Measurements from ENCODE around the gene PTMS. TPM values are rescaled to one million over a fixed set of nuclear protein-coding genes. Genes with fewer than 3 reads are reported as not detected.
A peak's percentile ranks its signal among the peaks of the same experiment; 100 is the strongest.
"Not testable (repeated sequence)": the region's sequence is repeated elsewhere in the genome, so short reads cannot be mapped to it uniquely, and the experiment has no call there.

Gene PTMS
- polyA plus RNA-seq, 1 donor: 242 TPM

- Histone ChIP-seq H3K9me3 (ENCODE audit: control insufficient read depth, low read depth, low read length) (no peaks in the 10 kb centered on the region), H3K27ac (ENCODE audit: low read length) (peak overlapping the region; percentile 2), H3K4me1 (ENCODE audit: control insufficient read depth, insufficient read depth, low read length) (peaks cover 7% of the 10 kb centered on the region), H3K36me3 (ENCODE audit: control insufficient read depth, insufficient read depth, low read length) (peaks cover 26% of the 10 kb centered on the region), H3K4me3 (ENCODE audit: low read length) (no peak overlapping the region), H3K27me3 (ENCODE audit: control insufficient read depth, insufficient read depth, low read length) (no peaks in the 10 kb centered on the region)
- DNase-seq: peak; percentile 17 to 68
- WGBS (ENCODE audit: insufficient coverage, low lambda C conversion rate): no CpG with 5 or more reads among the region's 10 CpGs
Observed at GRCh38 chr12:6734506-6735387, 31.4 kb upstream of the PTMS start.

GRCh38 chr12:6735448-6736191 lies 30.5 kb upstream of the PTMS start:
- H3K27me3 ChIP-seq (ENCODE audit: control insufficient read depth, insufficient read depth, low read length): no peaks in the 10 kb centered on the region
- H3K9me3 ChIP-seq (ENCODE audit: control insufficient read depth, low read depth, low read length): no peaks in the 10 kb centered on the region
- H3K4me1 ChIP-seq (ENCODE audit: control insufficient read depth, insufficient read depth, low read length): peaks cover 7% of the 10 kb centered on the region
- no peak overlapping the region for H3K4me3 ChIP-seq (ENCODE audit: low read length)
- DNase-seq: peak; percentile 22 to 48
- H3K36me3 ChIP-seq (ENCODE audit: control insufficient read depth, insufficient read depth, low read length): peaks cover 17% of the 10 kb centered on the region
- 88% methylated on average over 1 of the region's 8 CpGs for WGBS (ENCODE audit: insufficient coverage, low lambda C conversion rate)
- no peak overlapping the region for H3K27ac ChIP-seq (ENCODE audit: low read length)

GRCh38 chr12:6736754-6737153 lies 29.4 kb upstream of the PTMS start:
- Histone ChIP-seq H3K27ac (ENCODE audit: low read length) (no peak overlapping the region), H3K4me1 (ENCODE audit: control insufficient read depth, insufficient read depth, low read length) (peaks cover 7% of the 10 kb centered on the region), H3K4me3 (ENCODE audit: low read length) (no peak overlapping the region), H3K9me3 (ENCODE audit: control insufficient read depth, low read depth, low read length) (no peaks in the 10 kb centered on the region), H3K36me3 (ENCODE audit: control insufficient read depth, insufficient read depth, low read length) (peaks cover 6% of the 10 kb centered on the region), H3K27me3 (ENCODE audit: control insufficient read depth, insufficient read depth, low read length) (no peaks in the 10 kb centered on the region)
- no peak for DNase-seq
- WGBS (ENCODE audit: insufficient coverage, low lambda C conversion rate): 92% methylated on average over 3 of the region's 5 CpGs

GRCh38 chr12:6742080-6742479 lies 24.1 kb upstream of the PTMS start:
- peaks cover 16% of the 10 kb centered on the region for H3K36me3 ChIP-seq (ENCODE audit: control insufficient read depth, insufficient read depth, low read length)
- WGBS (ENCODE audit: insufficient coverage, low lambda C conversion rate): no CpG with 5 or more reads among the region's 12 CpGs

GRCh38 chr12:6742834-6743233 lies 23.3 kb upstream of the PTMS start:
- H3K9me3 ChIP-seq (ENCODE audit: control insufficient read depth, low read depth, low read length): no peaks in the 10 kb centered on the region
- no peak overlapping the region for H3K27ac ChIP-seq (ENCODE audit: low read length)
- no peaks in the 10 kb centered on the region for H3K27me3 ChIP-seq (ENCODE audit: control insufficient read depth, insufficient read depth, low read length)
- no peak for DNase-seq
- peaks cover 23% of the 10 kb centered on the region for H3K36me3 ChIP-seq (ENCODE audit: control insufficient read depth, insufficient read depth, low read length)
- 73% methylated on average over 2 of the region's 3 CpGs for WGBS (ENCODE audit: insufficient coverage, low lambda C conversion rate)
- H3K4me1 ChIP-seq (ENCODE audit: control insufficient read depth, insufficient read depth, low read length): no peaks in the 10 kb centered on the region
- no peak overlapping the region for H3K4me3 ChIP-seq (ENCODE audit: low read length)

More at GRCh38 chr12:6742080-6742479, 24.1 kb upstream of the PTMS start:
- H3K4me1 ChIP-seq (ENCODE audit: control insufficient read depth, insufficient read depth, low read length); DNase-seq; H3K27me3 ChIP-seq (ENCODE audit: control insufficient read depth, insufficient read depth, low read length); H3K4me3 ChIP-seq (ENCODE audit: low read length); H3K9me3 ChIP-seq (ENCODE audit: control insufficient read depth, low read depth, low read length); H3K27ac ChIP-seq (ENCODE audit: low read length): not testable (repeated sequence)

GRCh38 chr12:6743300-6743699 lies 22.9 kb upstream of the PTMS start:
- peaks cover 28% of the 10 kb centered on the region for H3K36me3 ChIP-seq (ENCODE audit: control insufficient read depth, insufficient read depth, low read length)
- not testable (repeated sequence) for DNase-seq; H3K4me3 ChIP-seq (ENCODE audit: low read length); H3K4me1 ChIP-seq (ENCODE audit: control insufficient read depth, insufficient read depth, low read length); H3K9me3 ChIP-seq (ENCODE audit: control insufficient read depth, low read depth, low read length); H3K27me3 ChIP-seq (ENCODE audit: control insufficient read depth, insufficient read depth, low read length); H3K27ac ChIP-seq (ENCODE audit: low read length)
- WGBS (ENCODE audit: insufficient coverage, low lambda C conversion rate): 38% methylated on average over 2 of the region's 7 CpGs

GRCh38 chr12:6745741-6746525 lies 20.2 kb upstream of the PTMS start:
- no peaks in the 10 kb centered on the region for H3K27me3 ChIP-seq (ENCODE audit: control insufficient read depth, insufficient read depth, low read length)
- no peaks in the 10 kb centered on the region for H3K9me3 ChIP-seq (ENCODE audit: control insufficient read depth, low read depth, low read length)
- no peak overlapping the region for H3K27ac ChIP-seq (ENCODE audit: low read length)
- WGBS (ENCODE audit: insufficient coverage, low lambda C conversion rate): no CpG with 5 or more reads among the region's 13 CpGs
- no peaks in the 10 kb centered on the region for H3K4me1 ChIP-seq (ENCODE audit: control insufficient read depth, insufficient read depth, low read length)
- no peak for DNase-seq
- peaks cover 53% of the 10 kb centered on the region for H3K36me3 ChIP-seq (ENCODE audit: control insufficient read depth, insufficient read depth, low read length)
- no peak overlapping the region for H3K4me3 ChIP-seq (ENCODE audit: low read length)

- H3K27ac ChIP-seq (ENCODE audit: low read length): no peak overlapping the region
- no peak for DNase-seq
- peaks cover 63% of the 10 kb centered on the region for H3K36me3 ChIP-seq (ENCODE audit: control insufficient read depth, insufficient read depth, low read length)
- no CpG with 5 or more reads among the region's 4 CpGs for WGBS (ENCODE audit: insufficient coverage, low lambda C conversion rate)
- no peaks in the 10 kb centered on the region for H3K27me3 ChIP-seq (ENCODE audit: control insufficient read depth, insufficient read depth, low read length)
- peaks cover 7% of the 10 kb centered on the region for H3K4me1 ChIP-seq (ENCODE audit: control insufficient read depth, insufficient read depth, low read length)
- no peaks in the 10 kb centered on the region for H3K9me3 ChIP-seq (ENCODE audit: control insufficient read depth, low read depth, low read length)
- H3K4me3 ChIP-seq (ENCODE audit: low read length): no peak overlapping the region
Observed at GRCh38 chr12:6747216-6747615, 18.9 kb upstream of the PTMS start.

GRCh38 chr12:6748761-6749160 lies 17.4 kb upstream of the PTMS start:
- H3K9me3 ChIP-seq (ENCODE audit: control insufficient read depth, low read depth, low read length): no peaks in the 10 kb centered on the region
- no peak overlapping the region for H3K27ac ChIP-seq (ENCODE audit: low read length)
- peaks cover 10% of the 10 kb centered on the region for H3K4me1 ChIP-seq (ENCODE audit: control insufficient read depth, insufficient read depth, low read length)
- no peaks in the 10 kb centered on the region for H3K27me3 ChIP-seq (ENCODE audit: control insufficient read depth, insufficient read depth, low read length)
- DNase-seq: no peak
- peaks cover 63% of the 10 kb centered on the region for H3K36me3 ChIP-seq (ENCODE audit: control insufficient read depth, insufficient read depth, low read length)
- no peak overlapping the region for H3K4me3 ChIP-seq (ENCODE audit: low read length)
- WGBS (ENCODE audit: insufficient coverage, low lambda C conversion rate): no CpG with 5 or more reads among the region's 28 CpGs

- peaks cover 17% of the 10 kb centered on the region for H3K4me1 ChIP-seq (ENCODE audit: control insufficient read depth, insufficient read depth, low read length)
- WGBS (ENCODE audit: insufficient coverage, low lambda C conversion rate): no CpG with 5 or more reads among the region's 4 CpGs
- no peak overlapping the region for H3K27ac ChIP-seq (ENCODE audit: low read length)
- no peak overlapping the region for H3K4me3 ChIP-seq (ENCODE audit: low read length)
- H3K27me3 ChIP-seq (ENCODE audit: control insufficient read depth, insufficient read depth, low read length): no peaks in the 10 kb centered on the region
- H3K36me3 ChIP-seq (ENCODE audit: control insufficient read depth, insufficient read depth, low read length): peaks cover 58% of the 10 kb centered on the region
- H3K9me3 ChIP-seq (ENCODE audit: control insufficient read depth, low read depth, low read length): no peaks in the 10 kb centered on the region
- no peak for DNase-seq
Observed at GRCh38 chr12:6750506-6750905, 15.7 kb upstream of the PTMS start.

All from large intestine (tissue), 3 donors.